ENCODE measurements around the gene RBM3.

The RBM3 gene

DNA sequence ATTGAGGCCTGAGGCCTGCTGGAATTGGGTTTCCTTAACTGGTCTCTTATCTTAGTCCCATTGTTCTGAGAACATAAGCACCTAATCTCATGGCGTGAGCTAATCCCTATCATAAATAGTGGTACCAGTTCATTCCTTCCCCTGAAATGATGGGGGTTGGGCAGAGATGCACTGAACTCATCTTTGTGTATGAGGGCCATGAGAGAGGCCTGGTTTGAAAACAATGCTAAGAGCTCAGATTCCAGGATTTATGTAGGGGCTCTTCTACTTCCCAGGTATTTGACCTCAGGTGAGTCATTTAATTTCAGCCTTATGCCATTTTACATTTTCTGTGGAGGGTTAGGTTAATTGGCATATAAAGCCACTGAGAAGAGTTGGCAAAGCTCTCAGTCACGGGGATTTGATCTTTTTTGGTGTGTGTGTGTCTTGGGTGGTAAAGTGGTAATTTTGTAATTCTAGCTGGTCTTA lies 4.4 kb downstream of the RBM3 start:
- no peak for ATAC-seq
- no peak for DNase-seq

DNA sequence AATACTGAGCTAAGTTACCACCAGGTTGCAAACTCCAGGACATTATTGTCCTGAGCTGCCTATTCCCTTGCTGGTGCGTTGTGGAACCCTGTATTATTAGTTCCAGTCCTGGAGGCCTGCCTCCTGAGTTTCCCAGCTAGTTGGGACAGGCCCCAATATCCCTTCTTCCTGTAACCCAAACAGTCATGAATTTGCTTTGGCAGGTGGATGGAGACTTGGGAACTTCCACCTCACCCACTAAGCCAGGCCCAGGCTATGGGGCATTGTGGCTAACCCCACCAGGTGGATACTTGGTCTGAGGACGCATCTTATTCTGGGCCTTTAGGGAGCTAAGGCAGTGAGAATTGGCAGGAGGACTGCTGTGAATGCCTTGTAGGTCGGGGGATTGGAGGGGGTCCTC lies 5.0 kb downstream of the RBM3 start:
- ATAC-seq (no peak), DNase-seq (no peak)

DNA sequence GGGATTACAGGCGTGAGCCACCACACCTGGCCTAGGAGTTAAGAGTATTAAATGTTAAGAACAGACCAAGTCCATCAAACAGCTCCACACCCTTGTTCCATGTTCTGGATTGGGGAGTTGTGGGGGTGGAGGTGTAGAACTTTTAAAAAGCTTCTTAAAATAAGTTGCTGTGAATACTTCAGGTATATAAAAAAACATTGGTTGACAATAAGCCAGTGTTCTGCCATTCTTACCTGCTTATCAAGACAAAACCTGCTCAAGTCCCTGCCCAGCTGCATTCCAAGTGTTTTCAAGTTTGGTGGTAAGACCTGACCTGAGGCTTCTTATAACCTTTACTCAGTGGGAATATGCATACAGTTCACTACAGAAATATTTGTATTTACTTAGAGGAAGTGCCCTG lies 6.4 kb downstream of the RBM3 start:
- DNase-seq = no peak

DNA sequence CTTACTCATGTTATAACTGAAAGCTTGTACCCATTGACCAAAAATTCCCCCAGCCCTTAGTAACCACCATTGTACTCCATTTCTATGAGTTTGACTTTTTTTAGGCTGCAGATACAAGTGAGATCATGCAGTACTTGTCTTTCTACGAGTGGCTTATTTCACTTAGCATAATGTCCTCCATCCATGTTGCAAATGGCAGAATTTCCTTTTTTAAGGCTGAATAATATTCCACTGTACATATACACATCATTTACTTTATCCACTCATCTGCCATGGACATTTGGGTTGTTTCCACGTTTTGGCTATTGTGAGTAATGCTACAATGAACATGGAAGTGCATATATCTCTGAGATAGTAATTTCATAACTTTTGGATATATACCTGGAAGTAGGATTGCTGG lies 10.4 kb downstream of the RBM3 start:
- ATAC-seq (no peak), DNase-seq (no peak)

More for the DNA sequence above, 6.4 kb downstream of the RBM3 start:
- no peak for ATAC-seq

DNA sequence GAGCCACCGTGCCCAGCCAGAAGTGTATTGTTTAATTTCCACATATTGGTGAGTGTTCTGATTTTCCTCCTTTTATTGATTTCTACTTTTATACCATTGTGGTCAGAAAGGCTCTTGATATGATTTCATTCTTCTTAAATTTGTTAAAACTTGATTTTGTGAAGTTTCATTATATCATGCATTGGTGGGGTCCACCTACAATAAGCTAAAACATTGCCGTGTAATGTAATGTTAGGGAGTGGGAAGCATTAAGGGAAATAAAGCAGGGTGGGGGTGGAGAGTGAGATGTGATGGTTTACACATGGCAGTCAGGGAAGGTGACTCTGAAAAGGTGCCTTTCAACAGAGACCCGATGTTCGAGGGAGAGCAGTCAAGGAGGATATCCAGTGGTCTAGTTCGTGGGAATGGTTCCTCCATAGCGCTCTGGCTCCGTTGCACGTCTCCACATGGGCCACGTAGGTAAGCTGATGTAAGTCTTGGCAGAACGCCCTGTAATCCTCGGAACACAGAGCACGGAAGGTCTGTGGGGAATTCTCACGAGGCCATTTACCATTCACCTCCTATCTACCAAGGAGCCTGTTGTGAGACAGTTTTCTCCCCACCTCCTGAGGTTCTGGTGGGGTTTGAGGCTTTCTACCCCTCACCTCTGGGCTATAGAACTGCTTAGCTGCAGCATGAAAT lies 15.3 kb downstream of the RBM3 start:
- ATAC-seq (no peak), DNase-seq (no peak)

DNA sequence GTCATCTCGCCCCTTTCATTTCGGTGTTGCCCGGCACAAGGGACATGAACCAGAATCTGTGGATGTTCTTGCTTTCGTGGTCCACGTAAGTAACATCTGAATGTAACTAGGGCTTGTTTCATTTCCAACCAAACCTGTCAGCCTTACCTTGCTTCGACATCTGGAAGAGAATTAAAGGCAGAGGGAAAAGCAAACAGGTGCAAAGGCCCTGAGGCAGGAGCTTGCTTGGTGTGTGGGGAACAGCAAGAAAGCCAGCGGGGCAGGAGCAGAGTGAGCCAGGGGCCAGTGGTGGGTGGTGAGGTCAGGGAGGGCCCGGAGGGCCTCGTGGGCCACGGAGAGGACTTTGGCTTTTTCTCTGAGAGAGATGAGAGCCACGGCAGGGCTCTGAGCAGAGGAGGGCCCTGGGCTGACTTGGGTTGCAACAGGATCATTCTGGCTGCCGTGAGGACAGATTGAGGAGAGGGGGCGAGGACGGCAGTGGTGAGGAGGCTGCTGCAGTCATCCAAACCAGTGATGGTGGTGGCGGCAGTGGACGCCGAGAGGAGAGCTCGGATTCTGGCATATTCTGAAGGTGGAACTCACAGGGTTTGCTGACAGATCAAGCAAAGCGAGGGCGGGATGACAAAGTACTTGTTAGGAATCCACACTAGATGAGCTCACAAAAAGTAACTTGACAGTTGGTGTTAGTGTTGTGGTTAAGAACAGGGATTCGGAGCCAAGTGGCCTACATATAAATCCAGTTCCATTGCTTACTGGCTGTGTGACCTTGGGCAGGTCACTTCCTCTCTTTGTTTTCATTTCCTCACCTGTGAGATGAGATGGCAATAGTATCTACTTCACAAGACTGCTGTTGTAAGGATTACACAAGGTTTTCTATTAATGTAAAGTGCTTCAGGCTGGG lies 16.2 kb downstream of the RBM3 start:
- DNase-seq (no peak), ATAC-seq (no peak)

DNA sequence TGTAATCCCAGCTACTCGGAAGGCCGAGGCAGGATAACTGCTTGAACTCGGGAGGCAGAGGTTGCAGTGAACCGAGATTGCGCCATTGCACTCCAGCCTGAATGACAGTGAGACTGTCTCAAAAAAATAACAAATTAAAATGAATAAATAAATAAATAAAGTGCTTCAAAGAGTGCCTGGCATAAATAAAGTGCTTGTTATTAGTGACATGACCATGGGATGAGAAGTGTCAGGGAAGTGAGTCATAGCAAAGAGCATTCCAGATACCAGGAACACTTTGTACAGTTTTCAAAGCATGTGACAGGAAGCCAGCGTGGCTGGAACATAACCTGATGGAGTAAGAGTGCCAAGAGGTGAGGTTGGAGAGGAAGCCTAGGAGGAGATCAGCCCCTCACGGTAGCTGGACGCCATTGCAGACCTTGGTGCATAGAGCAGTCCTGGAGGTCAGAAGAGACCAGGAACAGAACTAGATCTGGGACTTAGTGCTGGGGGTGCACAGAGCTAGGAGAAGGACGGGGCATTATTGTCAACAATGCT lies 17.0 kb downstream of the RBM3 start:
- DNase-seq = no peak
- ATAC-seq = no peak

DNA sequence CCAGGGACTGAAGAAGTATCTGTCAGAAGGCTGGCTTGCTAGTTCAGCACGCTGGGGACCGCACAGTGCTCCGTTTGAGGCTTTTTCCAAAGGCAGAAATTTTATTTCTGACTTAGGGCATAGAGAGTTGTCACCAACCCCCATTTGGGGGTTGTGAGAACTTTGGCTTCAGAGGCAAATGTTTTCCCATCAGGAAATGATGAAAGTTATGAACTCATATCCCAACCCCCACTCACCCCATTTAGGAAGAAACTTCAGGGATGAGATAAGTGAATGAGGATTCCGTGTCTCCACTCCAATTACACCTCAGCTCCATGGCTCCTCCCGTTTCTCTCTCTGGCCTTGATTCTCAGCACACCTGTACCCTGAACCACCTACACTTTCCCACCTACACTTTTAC lies 18.7 kb downstream of the RBM3 start:
- DNase-seq (no peak), ATAC-seq (no peak)

DNA sequence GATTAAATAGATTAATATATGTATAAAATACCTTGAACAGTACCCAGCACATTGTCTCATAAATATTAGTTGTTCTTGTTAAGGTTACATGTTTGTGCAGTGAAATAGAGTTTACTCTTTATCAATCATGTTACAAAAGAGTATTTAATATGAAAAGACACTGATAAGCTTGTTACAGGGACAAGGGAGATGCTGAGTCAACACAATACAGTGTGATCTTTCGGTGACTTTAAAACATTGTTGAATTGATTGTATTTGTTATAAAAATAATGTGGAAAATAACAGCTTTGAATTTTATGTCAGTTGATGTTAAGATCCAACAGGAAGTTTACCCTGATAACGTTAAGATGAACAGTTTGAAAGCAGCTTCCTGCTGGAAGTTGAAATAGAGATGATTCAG lies 21.6 kb downstream of the RBM3 start:
- DNase-seq = no peak
- ATAC-seq = no peak

DNA sequence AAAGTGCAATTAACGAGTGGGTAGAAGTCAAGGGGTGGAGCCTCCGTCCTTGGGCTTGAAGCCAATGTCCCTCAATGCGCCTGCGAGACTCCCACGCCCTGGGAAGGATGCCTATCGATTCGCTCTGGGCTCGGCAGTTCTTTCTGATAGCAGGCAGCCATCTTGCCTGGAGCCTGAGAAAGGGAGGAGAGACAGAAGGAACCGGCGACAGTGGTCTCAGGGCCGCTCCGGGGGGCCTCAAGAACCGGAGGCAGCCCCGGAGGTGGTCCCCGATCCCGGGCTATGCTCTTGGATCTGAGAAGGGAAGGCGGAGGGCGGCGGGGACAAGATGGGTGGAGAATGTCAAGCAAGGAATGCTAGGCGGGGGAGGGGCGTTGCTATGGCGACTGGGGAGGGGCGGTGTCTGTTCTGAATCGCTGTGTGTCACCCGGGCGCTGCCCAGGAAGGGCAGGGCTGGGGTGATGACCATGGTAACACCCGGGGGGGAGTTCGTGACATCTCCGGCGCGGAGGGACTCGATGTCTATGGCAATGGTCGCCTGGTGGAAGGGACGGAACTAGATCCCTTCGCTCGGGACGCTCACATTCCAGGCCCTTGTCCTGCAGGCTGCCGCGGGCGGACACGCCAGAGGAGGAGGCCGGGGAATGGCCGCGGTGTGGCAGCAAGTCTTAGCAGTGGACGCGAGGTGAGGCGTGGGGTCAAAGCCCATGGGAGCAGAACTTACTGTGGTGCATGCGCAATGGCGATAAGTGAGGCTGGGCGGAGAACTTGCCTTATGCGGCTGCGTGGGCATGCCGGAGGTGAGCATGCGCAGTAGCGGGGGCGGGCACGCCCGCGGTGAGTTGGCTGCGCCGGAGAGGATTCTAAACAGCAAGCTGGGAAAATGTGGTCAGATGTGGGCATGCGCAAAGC lies 23.3 kb downstream of the RBM3 start, which contains the start of gene WDR13:
TSS of gene WDR13 (plus strand) at position 140 of the 912 bp plus-strand sequence. CDS start at position 645, 505 bp downstream.
- ATAC-seq (peak; percentile 89), DNase-seq (peak; percentile 88)

DNA sequence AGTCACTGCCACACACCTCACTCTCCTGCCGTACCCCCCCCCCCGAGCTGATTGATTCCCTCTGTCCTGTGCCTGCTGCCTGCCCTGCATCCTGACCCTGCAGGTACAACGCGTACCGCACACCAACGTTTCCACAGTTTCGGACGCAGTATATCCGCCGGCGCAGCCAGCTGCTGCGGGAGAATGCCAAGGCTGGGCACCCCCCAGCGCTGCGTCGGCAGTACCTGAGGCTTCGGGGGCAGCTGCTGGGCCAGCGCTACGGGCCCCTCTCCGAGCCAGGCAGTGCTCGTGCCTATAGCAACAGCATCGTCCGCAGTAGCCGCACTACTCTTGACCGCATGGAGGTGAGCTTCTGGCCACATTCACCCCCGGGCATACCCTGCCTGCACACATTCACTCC lies 24.3 kb downstream of the RBM3 start:
- DNase-seq (no peak), ATAC-seq (no peak)

DNA sequence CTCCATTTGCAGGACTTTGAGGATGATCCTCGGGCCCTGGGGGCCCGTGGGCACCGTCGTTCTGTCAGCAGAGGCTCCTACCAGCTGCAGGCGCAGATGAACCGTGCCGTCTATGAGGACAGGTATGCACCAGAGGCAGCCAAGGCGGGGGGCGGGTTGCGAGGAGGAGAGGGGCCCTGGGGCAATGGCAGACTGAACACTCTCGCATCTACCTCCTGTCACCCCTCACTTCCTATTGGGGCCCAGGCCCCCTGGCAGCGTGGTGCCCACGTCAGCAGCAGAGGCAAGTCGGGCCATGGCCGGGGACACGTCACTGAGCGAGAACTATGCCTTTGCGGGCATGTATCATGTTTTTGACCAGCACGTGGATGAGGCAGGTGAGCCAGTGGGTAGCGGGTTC lies 25.1 kb downstream of the RBM3 start:
- ATAC-seq (no peak), DNase-seq (no peak)

DNA sequence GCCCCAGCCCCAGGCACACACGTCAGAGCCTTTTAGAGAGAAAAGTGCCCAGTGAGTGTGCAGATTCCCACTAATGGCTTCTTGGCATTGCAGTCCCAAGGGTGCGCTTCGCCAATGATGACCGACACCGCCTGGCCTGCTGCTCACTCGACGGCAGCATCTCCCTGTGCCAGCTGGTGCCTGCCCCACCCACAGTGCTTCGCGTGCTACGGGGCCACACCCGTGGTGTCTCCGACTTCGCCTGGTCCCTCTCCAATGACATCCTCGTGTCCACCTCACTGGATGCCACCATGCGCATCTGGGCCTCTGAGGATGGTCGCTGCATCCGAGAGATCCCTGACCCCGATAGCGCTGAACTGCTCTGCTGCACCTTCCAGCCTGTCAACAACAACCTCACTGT lies 25.9 kb downstream of the RBM3 start:
- DNase-seq = no peak
- ATAC-seq = no peak

DNA sequence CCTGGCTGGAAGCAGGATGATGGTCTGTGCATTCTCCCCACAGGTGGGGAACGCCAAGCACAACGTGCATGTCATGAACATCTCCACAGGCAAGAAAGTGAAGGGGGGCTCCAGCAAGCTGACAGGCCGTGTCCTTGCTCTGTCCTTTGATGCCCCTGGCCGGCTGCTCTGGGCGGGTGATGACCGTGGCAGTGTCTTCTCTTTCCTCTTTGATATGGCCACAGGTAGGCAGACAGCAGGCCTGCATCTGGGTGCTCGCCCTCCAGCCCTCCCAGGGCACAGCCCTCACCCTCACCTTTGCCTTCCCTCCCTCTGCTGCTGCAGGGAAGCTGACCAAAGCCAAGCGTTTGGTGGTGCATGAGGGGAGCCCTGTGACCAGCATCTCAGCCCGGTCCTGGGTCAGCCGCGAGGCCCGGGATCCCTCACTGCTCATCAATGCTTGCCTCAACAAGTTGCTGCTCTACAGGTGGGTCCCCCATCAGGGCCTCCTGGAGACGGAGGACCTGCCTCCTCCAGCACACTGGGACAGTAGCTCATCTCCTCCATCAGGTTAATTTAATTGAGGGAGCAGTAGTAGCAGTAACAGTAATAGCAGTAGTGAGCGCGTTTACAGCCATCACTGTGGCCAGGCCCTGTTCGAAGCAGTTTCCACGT lies 27.6 kb downstream of the RBM3 start:
- ATAC-seq = no peak
- DNase-seq = no peak

DNA sequence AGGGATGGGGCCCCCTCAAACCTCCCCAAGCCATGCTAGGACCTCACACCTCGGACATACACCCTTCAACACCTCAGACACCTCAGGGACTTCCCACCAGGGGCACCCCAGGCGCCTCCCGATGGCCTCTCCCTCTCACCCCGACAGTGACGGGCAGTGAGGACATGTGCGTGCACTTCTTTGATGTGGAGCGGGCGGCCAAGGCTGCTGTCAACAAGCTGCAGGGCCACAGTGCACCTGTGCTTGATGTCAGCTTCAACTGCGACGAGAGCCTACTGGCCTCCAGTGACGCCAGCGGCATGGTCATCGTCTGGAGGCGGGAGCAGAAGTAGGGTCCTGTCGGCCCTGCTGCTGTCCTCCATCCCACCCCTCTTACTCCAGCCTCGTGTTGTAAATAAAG lies 30.4 kb downstream of the RBM3 start:
- ATAC-seq (no peak), DNase-seq (no peak)

DNA sequence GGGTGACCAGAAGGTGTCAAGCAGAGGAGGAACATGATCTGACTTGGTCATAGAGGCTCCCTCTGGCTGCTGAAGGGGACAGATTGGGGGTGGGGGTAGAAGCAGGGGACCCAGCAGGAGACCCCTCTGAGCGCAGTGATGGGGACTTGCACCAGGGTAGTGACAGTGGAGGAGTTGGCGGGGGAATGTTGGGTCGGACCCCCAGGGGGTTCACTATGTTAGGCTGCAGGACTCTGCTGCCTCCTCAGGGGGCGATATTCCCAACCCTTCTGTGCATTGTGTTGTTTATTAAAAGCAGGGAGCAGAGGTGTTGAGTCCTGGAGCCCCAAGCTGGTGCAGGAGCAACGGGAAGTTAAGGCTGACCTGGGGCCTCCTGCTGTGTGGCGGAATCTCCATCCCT lies 31.8 kb downstream of the RBM3 start:
- DNase-seq = no peak
- no peak for ATAC-seq

DNA sequence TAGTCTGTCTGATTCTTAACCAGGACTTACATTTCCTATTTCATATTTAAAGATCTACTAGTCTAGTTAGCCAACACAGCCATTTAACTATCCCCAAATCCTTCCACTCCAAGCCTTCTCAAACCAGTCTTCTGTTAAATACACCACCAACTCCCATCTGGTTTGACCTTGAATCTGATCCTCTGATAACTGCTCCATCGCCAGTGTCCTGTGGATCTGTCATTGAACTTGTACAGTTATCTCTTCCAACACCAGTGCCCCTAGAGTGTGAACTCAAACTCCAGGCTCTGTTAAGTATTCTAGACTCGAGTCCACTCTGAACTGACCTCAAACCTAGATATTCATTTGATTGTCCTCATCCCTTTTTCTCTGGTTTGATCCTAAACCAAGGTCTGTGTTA lies 37.4 kb downstream of the RBM3 start:
- ATAC-seq (no peak), DNase-seq (no peak)

DNA sequence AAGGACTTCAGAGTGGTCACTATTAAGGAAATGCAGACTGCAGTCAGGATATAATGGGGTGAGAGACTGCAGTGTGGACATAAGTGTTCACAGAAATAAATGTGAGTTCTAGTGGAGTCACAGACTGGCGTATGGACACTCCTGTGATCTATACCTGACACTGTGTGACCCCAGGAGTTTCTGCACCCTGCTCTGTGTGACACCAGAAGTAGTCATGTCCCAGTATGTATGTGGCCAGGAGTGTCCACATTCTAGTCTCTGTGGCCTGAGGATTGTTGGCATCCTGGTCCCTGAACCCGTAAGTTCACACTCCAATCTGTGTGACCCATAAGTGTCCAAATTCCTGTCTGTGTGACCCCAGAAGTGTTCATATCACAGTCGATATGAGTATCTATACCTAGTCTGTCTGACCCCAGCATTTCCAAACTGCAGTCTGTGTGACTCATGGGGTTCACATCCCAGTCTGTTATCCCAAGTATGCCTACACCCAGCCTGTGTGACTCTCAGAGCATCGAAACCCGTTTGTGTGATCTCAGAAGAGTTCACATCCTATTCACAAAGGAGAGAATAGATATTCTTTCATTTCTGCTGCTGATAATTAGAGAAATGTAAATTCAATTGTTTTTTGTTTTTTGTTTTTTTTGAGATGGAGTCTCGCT lies 39.3 kb downstream of the RBM3 start:
- DNase-seq = no peak
- ATAC-seq = no peak

DNA sequence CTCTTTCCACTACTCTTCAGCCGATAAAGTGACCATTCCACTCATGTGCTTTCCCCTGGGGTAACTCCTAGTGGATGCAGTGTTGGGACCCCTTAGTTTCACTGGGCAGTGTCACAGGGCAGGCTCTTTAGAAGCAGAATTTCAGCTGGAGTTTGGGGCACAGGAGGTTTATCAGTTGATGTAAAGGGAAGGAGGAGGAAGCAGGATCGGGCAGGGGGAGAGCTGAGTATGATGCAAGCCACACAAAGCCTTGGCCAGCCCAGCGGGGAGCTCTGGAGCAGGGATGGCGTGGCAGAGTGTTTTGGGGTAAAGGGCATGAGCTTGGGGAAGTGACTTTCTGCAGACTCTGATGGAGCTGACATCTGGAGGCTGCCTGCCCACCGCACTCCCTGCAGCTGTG lies 42.3 kb downstream of the RBM3 start:
- ATAC-seq = no peak

DNA sequence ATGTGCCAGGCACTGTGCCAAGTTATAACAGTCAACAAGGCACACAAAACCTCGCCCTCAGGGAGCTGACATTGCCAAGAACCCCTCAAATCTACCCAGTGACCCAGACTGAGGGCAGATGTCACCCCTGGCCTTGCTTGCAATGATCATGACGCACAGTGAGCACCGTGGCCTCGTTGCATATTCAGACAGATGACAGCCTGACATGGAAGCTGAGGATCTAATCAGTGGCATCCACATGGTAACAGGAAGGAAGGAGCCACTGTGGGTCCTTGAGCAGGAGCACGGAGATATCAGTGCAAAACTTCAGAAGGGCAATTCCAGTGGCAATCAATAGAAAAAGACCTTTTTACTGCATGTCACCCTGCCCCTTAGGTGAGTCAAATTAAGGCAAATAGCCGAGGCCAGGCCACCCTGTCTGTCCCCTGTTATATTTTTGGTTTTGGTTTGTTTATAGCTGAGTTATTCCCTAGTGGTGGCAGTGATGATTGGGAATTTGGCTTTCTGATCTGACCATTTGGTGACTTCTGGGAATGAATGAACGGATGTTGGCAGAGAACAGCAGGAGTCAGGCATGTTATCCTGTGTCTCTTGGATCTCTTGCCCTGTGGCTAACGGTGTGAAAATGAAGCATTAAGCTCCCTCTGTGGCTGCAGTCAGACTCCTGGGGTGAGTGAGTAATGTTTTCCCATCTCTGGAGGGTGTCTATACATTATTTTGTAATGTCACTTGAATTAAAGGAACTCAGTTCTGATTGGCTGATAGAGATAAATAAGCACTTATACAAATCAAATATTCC lies 43.5 kb downstream of the RBM3 start:
- ATAC-seq (peak; percentile 61), DNase-seq (no peak)

More for the DNA sequence above, 42.3 kb downstream of the RBM3 start:
- no peak for DNase-seq

All from stimulated activated naive CD8-positive, alpha-beta T cell treated with anti-CD3 and anti-CD28 coated beads, Interleukin-15, Interleukin-2, amounts not matched to agents 100 U/mL and 50 U/mL, for 24 hours (primary cell).